Measurements from ENCODE around the gene PDE4A.

DNA sequence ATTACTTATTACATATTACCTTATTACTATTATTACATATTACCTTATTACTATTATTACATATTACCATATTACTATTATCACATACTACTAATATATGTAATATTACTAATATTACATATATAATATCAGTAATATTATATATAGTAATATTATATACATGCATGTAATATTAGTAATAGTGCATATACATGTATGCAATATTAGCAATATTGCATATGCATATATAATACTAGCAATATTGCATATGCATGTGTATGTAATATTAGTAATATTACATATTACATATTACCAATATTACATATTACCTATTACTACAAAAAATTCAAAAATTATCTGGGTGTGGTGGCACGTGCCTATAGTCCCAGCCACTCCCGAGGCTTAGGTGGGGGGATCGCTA lies 22.4 kb downstream of the PDE4A start:
- TF ChIP-seq, protein P1, sequence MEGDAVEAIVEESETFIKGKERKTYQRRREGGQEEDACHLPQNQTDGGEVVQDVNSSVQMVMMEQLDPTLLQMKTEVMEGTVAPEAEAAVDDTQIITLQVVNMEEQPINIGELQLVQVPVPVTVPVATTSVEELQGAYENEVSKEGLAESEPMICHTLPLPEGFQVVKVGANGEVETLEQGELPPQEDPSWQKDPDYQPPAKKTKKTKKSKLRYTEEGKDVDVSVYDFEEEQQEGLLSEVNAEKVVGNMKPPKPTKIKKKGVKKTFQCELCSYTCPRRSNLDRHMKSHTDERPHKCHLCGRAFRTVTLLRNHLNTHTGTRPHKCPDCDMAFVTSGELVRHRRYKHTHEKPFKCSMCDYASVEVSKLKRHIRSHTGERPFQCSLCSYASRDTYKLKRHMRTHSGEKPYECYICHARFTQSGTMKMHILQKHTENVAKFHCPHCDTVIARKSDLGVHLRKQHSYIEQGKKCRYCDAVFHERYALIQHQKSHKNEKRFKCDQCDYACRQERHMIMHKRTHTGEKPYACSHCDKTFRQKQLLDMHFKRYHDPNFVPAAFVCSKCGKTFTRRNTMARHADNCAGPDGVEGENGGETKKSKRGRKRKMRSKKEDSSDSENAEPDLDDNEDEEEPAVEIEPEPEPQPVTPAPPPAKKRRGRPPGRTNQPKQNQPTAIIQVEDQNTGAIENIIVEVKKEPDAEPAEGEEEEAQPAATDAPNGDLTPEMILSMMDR (conservative IDR thresholded peaks at IDR 0.05; ENCODE audit: low read depth, low read length): no peak
- TF ChIP-seq EZH2 (IDR thresholded peaks at IDR 0.05; ENCODE audit: low read length, unreplicated experiment): no peak
